K562 (cell line): ENCODE results near the gene PSAP. TPM values are rescaled to one million over a fixed set of nuclear protein-coding genes. Genes with fewer than 3 reads are reported as not detected.

Source experiments
- ATAC-seq: fragments of 200-7000 bp; cut with Tn5 transposase; 3 replicates; pipeline ENCODE4 v1.9.1; 2020; ENCODE audit warnings: moderate library complexity
- BruUV-seq: library from RNA; stranded (reverse); fragments of 400-500 nt; replicated peaks from 2 replicates; lab custom pipeline; 2021; lab: Mats Ljungman, UMichigan
- CTCF ChIA-PET: fragments of 300-600 bp; formaldehyde crosslinking; extraction: SDS; loops from one replicate; lab custom pipeline; 2021; ENCODE audit warnings: low intra/inter-chr PET ratio; lab: Yijun Ruan, JAX
- POLR2A ChIA-PET: fragments of 300-600, 350-650 bp; sonication (Branson Sonifier 250); formaldehyde crosslinking; extraction: SDS; loops from one replicate; lab custom pipeline; 2021; ENCODE audit warnings: antibody characterized with exemption, inconsistent platforms; lab: Yijun Ruan, JAX
- DNase-seq, 4 experiments: peaks; one replicate each; pipeline versions ENCODE4 v3.0.0 to v3.0.0-alpha.2; 2011 to 2018; ENCODE audit warnings: low spot score in 3 of 4, mixed read lengths in 3 of 4; ENCODE audit errors: extremely low read depth in 1 of 4
- FAIRE-seq: peaks from 2 replicates; lab custom pipeline; 2011; peaks lifted over from hg19 to GRCh38; lab: Jason Lieb, UNC
- H2AFZ ChIP-seq: 2 replicates; pipeline ENCODE4 v1.6.0; 2011; ENCODE audit warnings: low read depth, low read length, control low read depth, inconsistent platforms
- H3K27ac ChIP-seq: fragments of 200-600 bp; 3 replicates; pipeline ENCODE4 v1.8.0; 2011; ENCODE audit warnings: low read depth, mild to moderate bottlenecking, control low read depth, inconsistent platforms, low read length, moderate library complexity, mixed read lengths; ENCODE audit errors: extremely low read depth
- H3K27me3 ChIP-seq, 2 experiments: fragments of 300-600 bp in 1 of 2; 2 replicates in 1 of 2; 3 replicates in 1 of 2; pipeline versions ENCODE4 v1.6.0 to v1.8.0; 2011; ENCODE audit warnings: inconsistent platforms in 2 of 2, low read length in 2 of 2, mild to moderate bottlenecking in 1 of 2, mixed read lengths in 1 of 2, moderate library complexity in 1 of 2; ENCODE audit not compliant: control insufficient read depth in 2 of 2, insufficient read depth in 2 of 2
- H3K36me3 ChIP-seq: fragments of 300-600 bp; 3 replicates; pipeline ENCODE4 v1.8.0; 2011; ENCODE audit warnings: mild to moderate bottlenecking, low read length, inconsistent platforms; ENCODE audit not compliant: control insufficient read depth, insufficient read depth
- H3K4me1 ChIP-seq, 2 experiments: fragments of 200-600 bp in 1 of 2; replicated peaks in 1 of 2; 2 replicates in 1 of 2; 3 replicates in 1 of 2; pipeline versions ENCODE4 v1.5.1 to v1.8.0; 2011; ENCODE audit warnings: inconsistent platforms in 2 of 2, low read length in 2 of 2, mild to moderate bottlenecking in 1 of 2, mixed read lengths in 1 of 2, moderate library complexity in 1 of 2; ENCODE audit not compliant: control insufficient read depth in 2 of 2, insufficient read depth in 2 of 2
- H3K4me2 ChIP-seq: 2 replicates; pipeline ENCODE4 v1.6.1; 2011; ENCODE audit warnings: low read length, control low read depth, inconsistent platforms, mixed read lengths; ENCODE audit not compliant: insufficient read depth
- H3K4me3 ChIP-seq: fragments of 200-600 bp; sonication (generic), shearing (Covaris generic); 2 replicates; pipeline ENCODE4 v1.5.1; 2016; ENCODE audit warnings: control low read depth, inconsistent platforms
- H3K79me2 ChIP-seq: fragments of 200-600 bp; 3 replicates; pipeline ENCODE4 v1.8.0; 2011; ENCODE audit warnings: low read length, inconsistent platforms; ENCODE audit not compliant: control insufficient read depth, insufficient read depth
- H3K9ac ChIP-seq, 2 experiments: 2 replicates each; pipeline versions ENCODE4 v1.6.0 to v1.6.1; 2011; ENCODE audit warnings: low read depth in 2 of 2, low read length in 2 of 2, control low read depth in 1 of 2, inconsistent platforms in 1 of 2, mild to moderate bottlenecking in 1 of 2, mixed read lengths in 1 of 2; ENCODE audit not compliant: insufficient read depth in 1 of 2
- H3K9me1 ChIP-seq: one replicate; pipeline ENCODE4 v1.6.0; 2011; ENCODE audit warnings: inconsistent platforms, mild to moderate bottlenecking, low read length, moderate library complexity; ENCODE audit not compliant: control insufficient read depth, insufficient read depth
- H3K9me3 ChIP-seq: replicated peaks from 2 replicates; pipeline ENCODE4 v1.5.1; 2011; ENCODE audit warnings: low read depth, low read length, inconsistent platforms; ENCODE audit not compliant: control insufficient read depth, insufficient read depth
- H4K20me1 ChIP-seq: replicated peaks from 2 replicates; pipeline ENCODE4 v1.6.1; 2011; ENCODE audit warnings: low read length, inconsistent platforms, mixed read lengths; ENCODE audit not compliant: control insufficient read depth, insufficient read depth
- ASH1L ChIP-seq: fragments of 450-650 bp; IDR thresholded peaks from 2 replicates; pipeline ENCODE4 v1.6.1; 2018; ENCODE audit warnings: borderline replicate concordance, mild to moderate bottlenecking, low read depth; ENCODE audit not compliant: partially characterized antibody
- COPS2 ChIP-seq: fragments of 450-650 bp; conservative IDR thresholded peaks from 2 replicates; pipeline ENCODE4 v1.6.1; 2016; ENCODE audit warnings: mild to moderate bottlenecking, moderate library complexity
- ILK ChIP-seq: fragments of 450-650 bp; IDR thresholded peaks from 2 replicates; pipeline ENCODE4 v1.6.1; 2016; ENCODE audit warnings: missing genetic modification characterization, low read depth, mild to moderate bottlenecking, missing compliant biosample characterization, moderate library complexity, borderline replicate concordance
- NKRF ChIP-seq: fragments of 450-650 bp; IDR thresholded peaks from 2 replicates; pipeline ENCODE4 v1.6.1; 2016; ENCODE audit warnings: borderline replicate concordance
- SMARCC2 ChIP-seq: fragments of 450-650 bp; IDR thresholded peaks from 2 replicates; pipeline ENCODE4 v1.6.1; 2017; ENCODE audit warnings: antibody characterized with exemption, moderate library complexity, mild to moderate bottlenecking, low read depth
- SNRNP70 ChIP-seq: fragments of 200-400 bp; formaldehyde crosslinking; optimal IDR thresholded peaks from 2 replicates; pipeline ENCODE3; 2017; ENCODE audit warnings: low read depth, low read length
- ZNF263 ChIP-seq: sonication (generic); formaldehyde crosslinking; IDR thresholded peaks from 2 replicates; pipeline ENCODE4 v1.8.0; 2022; ENCODE audit warnings: mild to moderate bottlenecking, missing genetic modification reagents, borderline replicate concordance
- ZNF57 ChIP-seq: fragments of 450-650 bp; formaldehyde crosslinking; IDR thresholded peaks from 2 replicates; pipeline ENCODE4 v1.4.0; 2020; ENCODE audit warnings: mild to moderate bottlenecking, moderate library complexity
- WGBS: fragments of 100-300 bp; shearing (Covaris generic); methylation state at CpG from one replicate; pipeline ENCODE4 v1.1.6; 2016; ENCODE audit warnings: low coverage, mixed read lengths; ENCODE audit not compliant: insufficient coverage; ENCODE audit errors: missing lambda C conversion rate; 5-methylcytosine and 5-hydroxymethylcytosine counted together
- in situ Hi-C: fragments of 300-500 bp; cut with MboI; formaldehyde crosslinking; loops from 4 replicates; pipeline ENCODE4 v1.15.0; 2018; ENCODE audit warnings: inconsistent platforms, mixed read lengths
- intact Hi-C: fragments of 100-400 bp; cut with micrococcal nuclease; formaldehyde crosslinking; loops from 2 replicates; pipeline ENCODE4 v1.14.2; 2022
- polyA plus RNA-seq, 8 experiments: library from polyadenylated mRNA; depleted of rRNA in 4 of 8; stranded (reverse) in 5 of 8; unstranded in 3 of 8; fragments of >200 nt; fragmentation: Nextera tagmentation in 2 of 8; fragmentation: Illumina TruSeq in 1 of 8; extraction: Ambion mirVana in 2 of 8; extraction: Trizol in 1 of 8; gene quantifications; 2 replicates each; pipeline versions ENCODE4 v1.2.1 to v1.2.3, GENCODE V29; 2011 to 2014; ENCODE audit warnings: inconsistent platforms in 1 of 8, missing spikeins in 1 of 8
- total RNA-seq, 7 experiments: library from RNA; depleted of rRNA in 6 of 7; stranded (reverse); fragments of >200 nt in 6 of 7; fragmentation: Illumina TruSeq in 2 of 7; extraction: Trizol in 2 of 7; gene quantifications; 2 replicates each; pipeline versions ENCODE4 v1.2.1 to v1.2.3, GENCODE V29; 2011 to 2021; ENCODE audit warnings: low replicate concordance in 1 of 7
- TF ChIP-seq, protein P1 (sequence below): IDR thresholded peaks from 2 replicates; pipeline ENCODE4 v1.6.1; 2014; ENCODE audit warnings: antibody characterized with exemption
- TF ChIP-seq, protein P2 (sequence below): sonication (generic); formaldehyde crosslinking; IDR thresholded peaks from 2 replicates; pipeline ENCODE4 v1.8.0; 2022; ENCODE audit warnings: missing genetic modification reagents, mild to moderate bottlenecking, moderate library complexity, borderline replicate concordance

Gene PSAP
- total and polyA plus RNA-seq, 9 of the 15 experiments (the other 6 are each of a cell fraction or from before 2014, with no cell fraction given): 245 to 700 (median 429) TPM

GRCh38 chr10:71784679-71785272 is 66.3 kb downstream of the PSAP start:
- CTCF ChIA-PET: no interaction called here

DNA sequence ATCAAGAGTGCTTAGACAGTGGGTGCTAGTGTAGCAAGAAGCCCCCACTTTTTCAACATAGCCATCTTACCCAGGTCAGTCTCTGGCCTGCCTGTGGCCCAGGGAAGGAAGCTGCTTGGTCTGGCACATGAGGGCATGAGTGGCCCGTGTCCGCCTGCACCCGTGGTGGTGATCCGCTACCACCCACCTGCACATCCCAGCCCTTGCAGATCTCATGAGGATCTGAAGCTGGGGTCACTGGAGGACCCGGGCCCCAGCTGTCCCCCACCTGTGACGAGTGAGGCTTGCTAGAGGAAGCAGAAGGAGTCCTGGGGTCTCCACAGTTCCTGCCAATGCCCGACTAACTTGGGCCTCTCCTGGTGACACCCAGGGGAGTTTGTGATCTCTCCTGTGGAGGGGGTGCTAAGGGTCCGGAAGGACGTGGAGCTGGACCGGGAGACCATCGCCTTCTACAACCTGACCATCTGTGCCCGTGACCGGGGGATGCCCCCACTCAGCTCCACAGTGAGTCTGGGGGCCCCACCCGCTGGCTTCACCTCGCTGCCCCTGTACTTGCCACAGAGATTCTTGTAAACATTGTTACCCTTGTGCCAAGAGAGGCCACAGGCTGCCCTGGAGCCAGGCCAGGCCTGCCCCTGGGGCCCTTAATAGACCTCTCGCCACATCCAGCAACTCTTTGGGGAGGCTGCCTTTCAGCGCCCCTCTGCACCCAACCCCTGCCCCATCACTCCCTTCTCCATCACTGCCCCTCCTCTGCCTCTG is 67.0 kb downstream of the PSAP start:
- Histone ChIP-seq H3K4me1 (0 out of 5 replicates have a peak, but pooled peaks cover 0 to 3% of the 10 kb centered on the region in 2 experiments), H3K27me3 (peaks cover 36 to 71% of the 10 kb centered on the region in 2 experiments), H3K9me1 (no peaks in the 10 kb centered on the region), H3K4me3 (no peak overlapping the region), H3K79me2 (no peaks in the 10 kb centered on the region), H3K36me3 (no peaks in the 10 kb centered on the region), H4K20me1 (0 out of 2 replicates have a peak, but pooled peaks cover 6% of the 10 kb centered on the region), H2AFZ (no peak overlapping the region), H3K4me2 (no peak overlapping the region), H3K9ac (no peak overlapping the region), H3K9me3 (no peaks in the 10 kb centered on the region), H3K27ac (no peak overlapping the region)
- intact Hi-C loops: no loop called here
- ChIA-PET CTCF (no interaction called here), POLR2A (interaction anchor here (0.6 to 2.9 kb wide), 5 partner anchors 9 to 998 kb away, joined by 3 to 10 read pairs (median 3); partner anchors contain the start of gene VSIR)
- no peak for ATAC-seq
- DNase-seq: no peak
- BruUV-seq: no TSS peak
- 3% methylated on average over 17 of the region's 17 CpGs for WGBS
- in situ Hi-C loops: no loop called here
- FAIRE-seq: no peak
- TF ChIP-seq COPS2 (no peak), NKRF (no peak), ILK (tag) (no peak)
- TF ChIP-seq, protein P1, sequence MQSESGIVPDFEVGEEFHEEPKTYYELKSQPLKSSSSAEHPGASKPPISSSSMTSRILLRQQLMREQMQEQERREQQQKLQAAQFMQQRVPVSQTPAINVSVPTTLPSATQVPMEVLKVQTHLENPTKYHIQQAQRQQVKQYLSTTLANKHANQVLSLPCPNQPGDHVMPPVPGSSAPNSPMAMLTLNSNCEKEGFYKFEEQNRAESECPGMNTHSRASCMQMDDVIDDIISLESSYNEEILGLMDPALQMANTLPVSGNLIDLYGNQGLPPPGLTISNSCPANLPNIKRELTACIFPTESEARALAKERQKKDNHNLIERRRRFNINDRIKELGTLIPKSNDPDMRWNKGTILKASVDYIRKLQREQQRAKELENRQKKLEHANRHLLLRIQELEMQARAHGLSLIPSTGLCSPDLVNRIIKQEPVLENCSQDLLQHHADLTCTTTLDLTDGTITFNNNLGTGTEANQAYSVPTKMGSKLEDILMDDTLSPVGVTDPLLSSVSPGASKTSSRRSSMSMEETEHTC: no peak
- TF ChIP-seq, protein P2, sequence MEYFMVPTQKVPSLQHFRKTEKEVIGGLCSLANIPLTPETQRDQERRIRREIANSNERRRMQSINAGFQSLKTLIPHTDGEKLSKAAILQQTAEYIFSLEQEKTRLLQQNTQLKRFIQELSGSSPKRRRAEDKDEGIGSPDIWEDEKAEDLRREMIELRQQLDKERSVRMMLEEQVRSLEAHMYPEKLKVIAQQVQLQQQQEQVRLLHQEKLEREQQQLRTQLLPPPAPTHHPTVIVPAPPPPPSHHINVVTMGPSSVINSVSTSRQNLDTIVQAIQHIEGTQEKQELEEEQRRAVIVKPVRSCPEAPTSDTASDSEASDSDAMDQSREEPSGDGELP (CRISPR knock-in tag): no peak

More at GRCh38 chr10:71784679-71785272, 66.3 kb downstream of the PSAP start:
- H3K9me1 ChIP-seq: no peaks in the 10 kb centered on the region
- H3K4me2 ChIP-seq: no peak overlapping the region
- POLR2A ChIA-PET: interaction anchor here (0.6 to 2.9 kb wide), 3 partner anchors 11 to 998 kb away, joined by 3 to 10 read pairs (median 6); no protein-coding TSS in a partner anchor
- WGBS: under 1% methylated on average over 18 of the region's 18 CpGs
- no peak for DNase-seq
- no peaks in the 10 kb centered on the region for H3K36me3 ChIP-seq
- FAIRE-seq: no peak
- peaks cover 37 to 71% of the 10 kb centered on the region in 2 experiments for H3K27me3 ChIP-seq
- no TSS peak for BruUV-seq
- no peak overlapping the region for H2AFZ ChIP-seq
- H4K20me1 ChIP-seq: 0 out of 2 replicates have a peak, but pooled peaks cover 6% of the 10 kb centered on the region
- intact Hi-C loops: no loop called here
- H3K79me2 ChIP-seq: no peaks in the 10 kb centered on the region
- H3K4me1 ChIP-seq: peaks cover 0 to 3% of the 10 kb centered on the region in 2 experiments; a peak in 1 of 5 replicates
- H3K4me3 ChIP-seq: no peak overlapping the region
- TF ChIP-seq ZNF57 (no peak), SNRNP70 (no peak), ZNF263 (CRISPR knock-in tag) (peak; percentile 65), SMARCC2 (no peak), ASH1L (no peak)
- TF ChIP-seq, all 486 proteins: peak for 1
- Histone ChIP-seq H3K9ac (no peak overlapping the region; a peak in 1 of 4 replicates), H3K9me3 (no peaks in the 10 kb centered on the region), H3K27ac (no peak overlapping the region)
- ATAC-seq: no peak
- in situ Hi-C loops: no loop called here
